Hematopoietic multipotent progenitor cell treated with erythropoietin and hydrocortisone succinate and interleukin-3 and kit ligand, for 8 days (in vitro differentiated cells): Measurements from ENCODE around the gene CENPM.

Experiments used
- DNase-seq: peaks from one replicate; pipeline ENCODE4 v3.0.0-alpha.2; 2015

The CENPM gene, protein sequence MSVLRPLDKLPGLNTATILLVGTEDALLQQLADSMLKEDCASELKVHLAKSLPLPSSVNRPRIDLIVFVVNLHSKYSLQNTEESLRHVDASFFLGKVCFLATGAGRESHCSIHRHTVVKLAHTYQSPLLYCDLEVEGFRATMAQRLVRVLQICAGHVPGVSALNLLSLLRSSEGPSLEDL

DNA sequence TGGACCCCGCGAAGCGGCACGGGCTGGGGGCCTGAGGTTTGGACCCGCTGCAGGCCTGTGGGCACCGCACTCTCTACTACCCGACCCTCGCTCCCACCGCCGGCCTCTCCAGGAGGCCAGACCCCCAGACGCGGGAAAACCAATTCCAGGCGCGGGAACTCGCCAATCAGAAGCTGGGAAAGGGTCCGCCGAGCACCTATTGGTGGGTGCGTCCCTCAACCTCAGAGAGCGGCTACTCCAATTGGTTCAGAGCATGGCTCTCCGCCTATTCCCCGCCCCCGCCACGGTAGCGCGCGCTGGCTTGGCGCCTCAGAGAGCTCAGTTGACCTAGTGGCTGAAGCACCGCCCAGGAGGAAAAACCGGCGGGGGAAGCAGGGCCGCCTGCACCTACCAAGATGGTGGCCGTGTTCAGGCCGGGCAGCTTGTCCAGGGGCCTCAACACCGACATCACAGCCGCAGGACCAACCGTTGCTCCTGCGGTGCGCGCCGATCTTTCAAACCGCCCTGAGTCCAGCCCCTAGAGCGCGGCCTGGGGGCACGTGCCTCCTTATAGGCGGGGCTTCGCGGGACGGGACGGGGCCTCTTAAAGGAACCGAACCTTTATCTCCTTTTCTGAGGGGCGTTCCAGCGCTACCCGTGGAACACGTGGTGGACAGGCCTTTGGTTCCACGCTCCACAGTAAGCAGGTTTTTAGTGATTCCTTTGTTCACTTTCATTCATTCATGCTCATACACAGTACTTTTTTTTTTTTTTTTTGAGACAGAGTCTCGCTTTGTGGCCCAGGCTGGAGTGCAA, at the start of gene CENPM:
Gene CENPM, minus strand, starts transcription at position 524 of the 795 bp plus-strand sequence. Its CDS starts 76 bp downstream, at position 448.
- DNase-seq, result peak; percentile 97

- no peak for DNase-seq
Measured at GRCh38 chr22:41995211-41995610, 48.3 kb upstream of the CENPM start.

GRCh38 chr22:41992496-41992895, 45.5 kb upstream of the CENPM start:
- no peak for DNase-seq

GRCh38 chr22:41991111-41991510, 44.2 kb upstream of the CENPM start:
- no peak for DNase-seq

DNA sequence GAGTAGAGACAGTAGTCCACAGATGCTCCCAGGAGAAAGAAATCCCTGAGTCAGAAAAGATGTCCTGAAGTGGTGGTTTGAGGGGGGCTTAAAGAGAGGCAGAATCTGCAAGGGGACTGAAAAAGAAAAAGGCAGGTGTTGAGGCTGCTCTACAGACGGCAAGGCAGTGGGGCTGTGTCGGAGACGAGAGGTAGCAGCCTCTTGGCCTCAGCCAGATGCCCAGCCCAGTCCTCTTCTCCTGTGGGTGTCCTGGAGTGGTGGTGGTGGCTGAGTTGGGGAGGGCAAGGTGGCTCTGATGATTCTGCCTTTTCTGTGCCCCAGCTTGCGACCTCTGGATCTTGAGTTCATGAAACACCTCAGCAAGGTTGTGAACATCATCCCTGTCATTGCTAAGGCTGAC, 42.3 kb upstream of the CENPM start:
- DNase-seq, result no peak

GRCh38 chr22:41987276-41987675, 40.3 kb upstream of the CENPM start:
- no peak for DNase-seq

- no peak for DNase-seq
Measured at GRCh38 chr22:41983513-41984405, 36.8 kb upstream of the CENPM start.

DNA sequence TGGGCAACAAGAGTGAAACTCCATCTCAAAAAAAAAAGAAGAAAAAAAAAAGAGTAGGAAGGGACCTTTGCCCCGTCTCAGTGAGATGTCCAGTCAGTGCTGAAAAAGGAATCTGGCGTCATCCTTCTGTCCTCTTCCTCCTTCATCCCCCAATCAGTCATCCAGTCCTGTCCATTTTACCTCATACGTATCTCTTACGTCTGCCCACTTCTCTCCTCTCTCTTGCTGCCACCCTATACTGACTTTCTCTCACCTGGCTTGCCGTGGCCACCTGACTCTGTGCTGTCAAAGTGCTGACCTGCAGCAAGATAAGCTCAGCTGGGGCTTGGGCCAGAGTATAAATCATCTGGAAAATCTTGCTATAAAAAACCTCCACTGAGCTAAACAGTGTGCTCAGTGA, 35.9 kb upstream of the CENPM start:
- no peak for DNase-seq

DNA sequence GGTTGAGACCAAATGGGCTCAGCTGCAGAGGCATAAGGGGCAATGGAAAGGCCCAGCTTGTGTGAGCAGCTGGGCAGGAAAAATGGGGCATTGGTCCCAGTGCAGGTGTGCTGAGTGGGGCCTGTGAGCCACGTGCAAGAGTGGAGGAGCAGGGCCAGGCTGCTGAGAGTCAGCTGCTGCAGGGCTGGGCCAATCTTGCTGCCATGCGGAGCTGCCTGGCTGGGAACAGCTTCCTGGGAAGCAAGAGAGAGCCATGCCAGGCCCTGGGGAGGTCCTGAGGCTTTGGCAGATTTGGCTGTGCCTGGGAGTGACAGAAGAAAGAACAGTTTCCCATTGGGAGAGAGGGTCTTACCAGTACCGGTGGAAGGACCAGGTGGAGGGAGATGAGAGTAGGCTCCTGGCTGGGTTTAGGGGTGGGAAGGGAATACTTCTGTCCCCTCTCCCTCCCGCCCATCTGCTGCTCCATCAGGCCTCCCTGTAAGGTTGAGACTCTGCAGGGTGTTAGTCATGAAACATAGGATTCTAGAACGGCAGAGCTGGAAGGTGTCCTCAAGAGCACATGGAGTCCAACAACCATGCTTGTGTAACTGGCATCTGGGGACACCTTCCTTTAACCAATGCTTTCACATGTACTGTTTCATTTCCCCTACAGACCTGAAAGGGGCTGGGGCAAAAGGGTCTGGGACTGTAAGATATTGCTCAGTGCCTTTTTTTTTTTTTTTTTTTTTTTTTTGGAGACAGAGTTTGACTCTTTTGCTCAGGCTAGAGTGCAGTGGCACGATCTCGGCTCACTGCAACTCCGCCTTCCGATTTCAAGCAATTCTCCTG, 32.7 kb upstream of the CENPM start:
- no peak for DNase-seq

DNA sequence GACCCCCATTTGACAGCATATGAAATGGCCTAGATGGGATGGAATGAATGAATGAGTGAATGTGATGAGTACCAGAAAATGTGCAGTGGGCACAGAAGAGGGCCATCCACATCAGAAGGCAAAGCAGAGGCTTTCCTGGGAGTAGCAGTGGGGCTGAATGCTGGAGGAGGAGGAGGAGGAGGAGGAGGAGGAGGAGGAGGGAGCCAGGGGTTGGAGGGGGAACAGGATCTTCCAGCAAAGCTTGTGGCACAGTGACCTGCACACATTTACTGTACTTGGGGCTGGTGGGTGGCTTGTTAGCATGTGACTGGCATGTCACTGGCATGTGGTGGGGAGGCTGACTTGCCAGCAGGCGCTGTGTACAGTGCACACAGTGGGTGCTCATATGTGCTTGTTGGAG, 31.8 kb upstream of the CENPM start:
- no peak for DNase-seq

GRCh38 chr22:41976961-41977566, 30.1 kb upstream of the CENPM start:
- DNase-seq, result no peak

- no peak for DNase-seq
Measured at GRCh38 chr22:41976070-41976901, 29.3 kb upstream of the CENPM start.

GRCh38 chr22:41975299-41976069, 28.5 kb upstream of the CENPM start:
- no peak for DNase-seq

- DNase-seq, result no peak
Measured at GRCh38 chr22:41974691-41975290, 27.8 kb upstream of the CENPM start.

DNA sequence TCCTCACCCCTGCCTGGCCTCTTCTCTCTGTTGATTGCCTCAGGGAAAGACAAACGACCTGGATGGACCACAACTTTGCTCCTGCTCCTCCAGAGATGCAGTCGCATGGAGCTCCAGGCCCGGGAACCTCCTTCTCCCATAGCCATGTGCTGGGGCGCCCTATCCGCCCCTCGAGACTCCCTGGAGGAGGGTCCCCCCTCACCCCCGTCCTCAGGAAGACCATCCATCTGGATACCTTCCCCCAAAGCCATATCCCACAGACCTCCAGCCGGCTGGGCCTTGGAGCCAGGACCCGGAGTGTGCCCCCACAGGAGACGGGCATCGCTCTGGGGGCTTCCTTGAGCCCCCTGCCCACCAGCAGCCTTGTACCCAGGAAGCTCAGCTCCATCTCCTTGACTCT, 24.5 kb upstream of the CENPM start:
- no peak for DNase-seq

DNA sequence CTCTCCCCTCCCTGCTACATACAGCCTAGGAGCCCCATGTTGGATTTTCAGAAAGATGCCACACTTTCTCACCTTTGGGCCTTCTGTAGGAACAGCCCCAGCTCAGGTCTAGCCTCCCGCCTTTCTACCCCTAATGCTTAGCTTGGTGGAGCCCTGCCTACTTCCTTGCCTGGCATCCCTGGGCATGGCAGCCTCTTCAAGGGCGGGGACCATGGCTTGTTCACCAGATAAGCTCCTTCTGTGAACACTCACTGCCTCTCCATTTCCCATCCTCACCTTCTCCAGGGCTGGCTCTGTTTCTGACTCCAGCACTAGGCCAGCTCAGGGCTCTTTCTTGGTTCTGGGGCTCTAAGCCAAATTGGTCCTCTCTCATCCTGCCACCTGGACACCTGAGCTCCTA, 23.6 kb upstream of the CENPM start:
- peak; percentile 84 for DNase-seq

DNA sequence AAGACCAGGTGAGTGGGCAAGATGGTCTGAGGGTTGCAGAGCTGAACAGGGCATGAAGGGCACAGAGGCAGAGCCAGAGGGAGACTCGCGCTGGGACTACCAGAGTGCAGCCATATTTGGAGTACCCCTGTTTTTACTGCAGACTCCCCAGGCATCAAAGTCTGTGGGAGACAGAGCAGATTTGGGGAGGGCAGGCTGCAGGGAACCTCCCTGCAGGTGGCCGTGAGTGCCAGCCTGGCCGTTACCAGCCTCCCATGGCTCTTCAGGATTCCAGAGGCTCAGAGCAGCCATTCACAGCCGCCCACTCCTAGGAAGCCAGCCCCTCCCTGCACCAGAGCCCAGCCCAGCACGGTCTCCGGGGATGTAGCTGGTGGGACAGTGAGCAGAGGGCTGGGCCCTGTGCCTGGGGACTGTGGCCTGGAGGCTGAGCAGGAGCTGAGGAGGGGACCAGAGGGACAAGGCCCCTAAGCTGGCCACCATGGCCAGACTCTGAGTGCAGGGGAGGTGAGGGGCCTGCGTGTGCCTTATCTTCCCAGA, 22.2 kb upstream of the CENPM start, which contains the start of gene SEPTIN3:
Gene SEPTIN3, plus strand, starts transcription at position 334 of the 537 bp plus-strand sequence. CDS start 2,050 bp downstream, outside the sequence.
- no peak for DNase-seq

- peak; percentile 94 for DNase-seq
Measured at GRCh38 chr22:41968601-41969000, 21.6 kb upstream of the CENPM start.

DNA sequence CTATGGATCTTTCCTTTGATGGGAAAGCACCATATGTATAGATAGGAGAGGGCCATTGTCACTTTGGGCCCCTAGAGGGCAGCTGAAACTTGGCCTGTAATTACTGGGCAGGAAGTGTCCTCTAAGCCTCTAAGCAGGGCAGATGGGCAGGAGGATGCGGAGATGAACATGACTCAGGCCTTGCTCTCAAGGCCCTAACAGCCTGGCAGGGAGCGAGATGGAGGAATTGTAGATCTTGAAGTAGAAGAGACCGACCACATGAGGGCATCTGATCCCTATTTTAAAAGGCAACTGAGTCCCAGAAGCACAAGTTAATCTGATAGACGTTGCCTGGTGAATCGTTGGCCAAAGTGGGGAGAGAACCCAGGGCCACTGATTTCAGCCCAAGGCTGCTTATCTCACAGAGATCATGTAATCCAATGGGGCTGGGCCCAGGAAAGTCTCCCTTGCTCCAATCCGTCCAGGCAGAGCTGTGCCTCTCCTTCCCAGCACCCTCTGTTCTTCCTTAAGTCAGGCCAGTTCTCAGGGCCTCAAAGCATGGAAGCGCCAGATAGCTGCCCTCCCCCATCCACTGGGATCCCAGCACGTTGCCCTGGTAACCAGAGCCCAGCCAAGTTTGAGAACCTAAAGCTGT, 19.8 kb upstream of the CENPM start:
- peak; percentile 87 for DNase-seq
